Uterus (tissue), 2 donors: ENCODE measurements around the gene SKIC3.

Experiments used
- CTCF ChIP-seq, 4 experiments: fragments of 200-600 bp in 2 of 4; fragments of 450-650 bp in 2 of 4; sonication (generic) in 2 of 4; IDR thresholded peaks; one replicate each; pipeline ENCODE4 v1.5.1; 2016 to 2019; ENCODE audit warnings: antibody characterized with exemption in 4 of 4, mild to moderate bottlenecking in 2 of 4, moderate library complexity in 1 of 4
- POLR2A ChIP-seq, 2 donors: fragments of 450-650 bp; IDR thresholded peaks; one replicate each; pipeline ENCODE4 v1.6.1; 2016; ENCODE audit warnings: antibody characterized with exemption in 2 of 2, mild to moderate bottlenecking in 1 of 2, moderate library complexity in 1 of 2

- TF ChIP-seq POLR2A (IDR thresholded peaks at IDR 0.05) (no peak), CTCF (IDR thresholded peaks at IDR 0.05) (no peak)
These were observed 46.2 kb downstream of the SKIC3 start for GRCh38 chr5:95508550-95508949.
